HT-29 (cell line): ENCODE data around the gene VAPA. TPM values are rescaled to one million over a fixed set of nuclear protein-coding genes. Genes with fewer than 3 reads are reported as not detected.

Experiments
- DNase-seq: peaks from one replicate; pipeline ENCODE4 v3.0.0-alpha.2; 2015; ENCODE audit warnings: low spot score
- small RNA-seq: library from RNA; depleted of rRNA; stranded (forward); fragments of <200 nt; gene quantifications from one replicate; pipeline ENCODE3, GENCODE V24; 2014
- total RNA-seq: library from RNA; depleted of rRNA; stranded (reverse); fragments of >200 nt; shearing (Covaris generic); gene quantifications from 2 replicates; pipeline ENCODE4 v1.2.3, GENCODE V29; 2014; rRNA removed

The VAPA gene
- total RNA-seq, 1 experiment from 2014 or later = 320 TPM

DNA sequence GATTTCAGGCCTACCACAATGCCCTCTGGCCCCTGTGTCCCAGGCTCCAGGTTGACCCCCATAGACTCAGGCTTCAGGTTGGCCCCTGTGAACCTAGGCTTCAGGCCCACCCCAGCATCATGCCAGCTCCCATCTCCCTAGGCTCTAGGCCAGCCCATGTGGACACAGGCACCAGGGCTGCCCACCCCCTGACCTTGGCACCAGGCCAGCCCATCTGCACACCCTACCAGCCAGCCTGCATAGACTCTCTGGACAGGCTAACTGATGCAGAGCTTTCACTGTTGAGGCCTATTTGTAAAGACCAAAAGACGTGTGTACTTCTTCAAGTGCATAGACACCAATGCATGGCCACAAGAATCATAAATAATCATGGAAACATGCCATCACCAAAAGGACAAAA is 83.9 kb downstream of the VAPA start:
- no peak for DNase-seq

DNA sequence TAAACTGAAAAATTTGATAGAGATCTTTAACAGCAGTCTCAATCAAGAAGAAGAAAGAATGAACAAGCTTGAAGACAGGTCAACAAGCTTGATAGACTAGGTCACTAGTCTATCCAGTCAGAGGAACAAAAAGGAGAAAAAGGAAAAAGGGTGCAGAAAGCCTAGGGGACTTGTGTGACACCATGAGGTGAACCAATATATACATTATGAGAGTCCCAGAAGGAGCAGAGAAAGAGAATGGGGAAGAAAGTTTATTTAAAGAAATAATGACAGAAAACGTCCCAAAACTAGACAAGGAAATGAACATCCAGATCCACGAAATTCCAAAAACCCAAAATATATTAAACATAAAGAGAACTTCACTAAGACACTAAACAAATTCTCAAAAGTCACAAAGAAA is 84.5 kb downstream of the VAPA start:
- no peak for DNase-seq

DNA sequence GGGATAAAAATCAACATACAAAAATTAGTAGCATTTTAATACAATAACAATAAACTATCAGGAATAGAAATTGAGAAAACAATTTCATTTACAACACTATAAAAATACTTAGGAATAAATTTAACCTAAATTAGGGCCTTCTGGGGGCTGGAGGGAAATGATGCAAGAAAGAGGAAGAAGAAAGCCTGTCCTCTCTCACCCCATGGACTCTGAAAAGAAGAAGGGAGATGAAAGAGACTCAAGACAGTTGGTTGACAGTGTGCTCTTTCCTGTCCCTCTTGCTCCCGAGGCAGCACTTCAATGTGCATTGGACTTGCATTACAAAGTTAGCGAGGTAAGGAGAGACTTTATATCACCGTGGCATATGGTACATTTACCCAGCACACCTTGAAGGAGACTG is 88.5 kb downstream of the VAPA start:
- no peak for DNase-seq

DNA sequence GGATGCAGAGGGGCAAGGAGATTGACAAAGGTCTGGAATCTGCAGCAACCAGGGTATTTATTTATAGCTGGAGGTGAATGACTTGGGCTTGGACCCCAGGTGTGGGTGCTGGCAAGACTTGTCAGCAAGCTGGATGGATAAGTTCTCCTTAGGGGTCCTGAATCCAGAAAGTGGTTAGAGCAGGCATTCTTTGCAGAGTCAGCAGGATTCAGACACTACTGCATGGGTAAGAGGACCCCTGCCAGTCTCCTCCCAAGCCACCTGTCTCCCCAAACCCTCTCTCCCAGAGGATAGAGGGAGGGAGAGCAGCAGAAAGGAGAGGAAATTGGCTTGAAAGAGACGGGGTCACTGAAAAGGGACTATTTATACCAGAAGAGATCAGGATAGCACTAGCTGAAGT is 89.5 kb downstream of the VAPA start:
- DNase-seq = no peak

GRCh38 chr18:10003866-10004265 is 90.0 kb downstream of the VAPA start:
- no peak for DNase-seq

- peak; percentile 43 for DNase-seq
Measured at GRCh38 chr18:10006311-10006893, 92.6 kb downstream of the VAPA start.

- no peak for DNase-seq
Measured at GRCh38 chr18:10008006-10008647, 94.3 kb downstream of the VAPA start.

Small RNA genes within 50 kb of the gene (small RNA-seq; reads per million reads assigned to genes)
- 5.0 reads per million, percentile 83 among the genes with 10 or more reads in this experiment for gene RNA5SP450

Other genes with a start within 250 kb of the VAPA start
- 1.7 and 1.9 TPM in 2 replicates for gene RAB31, start 205.7 kb upstream of the VAPA start, total RNA-seq
- gene TXNDC2, start 28.0 kb upstream of the VAPA start, total RNA-seq = not detected in 2 replicates